HepG2 (cell line): Measurements from ENCODE around the gene AGPAT3. TPM values are rescaled to one million over a fixed set of nuclear protein-coding genes. Genes with fewer than 3 reads are reported as not detected.
A peak's percentile ranks its signal among the peaks of the same experiment; 100 is the strongest.

Source experiments
- ATAC-seq: fragments of 200-7000 bp; cut with Tn5 transposase; 3 replicates; pipeline ENCODE4 v1.9.1; 2020; ENCODE audit warnings: mild to moderate bottlenecking, moderate library complexity
- BruUV-seq: library from RNA; stranded (reverse); fragments of 400-500 nt; replicated peaks from 2 replicates; lab custom pipeline; 2021; lab: Mats Ljungman, UMichigan
- CTCF ChIA-PET: fragments of 300-600 bp; formaldehyde crosslinking; extraction: SDS; loops from one replicate; lab custom pipeline; 2021; ENCODE audit warnings: low total read pairs, inconsistent platforms, low intra/inter-chr PET ratio; lab: Yijun Ruan, JAX
- POLR2A ChIA-PET: fragments of 350-600 bp; sonication (Branson Sonifier 250); formaldehyde crosslinking; loops from one replicate; lab custom pipeline; 2020; ENCODE audit warnings: antibody characterized with exemption, inconsistent platforms; lab: Yijun Ruan, JAX
- DNase-seq: peaks from one replicate; pipeline ENCODE4 v3.0.0-alpha.2; 2015; ENCODE audit warnings: low spot score
- FAIRE-seq: peaks from 3 replicates; lab custom pipeline; 2011; peaks lifted over from hg19 to GRCh38; lab: Jason Lieb, UNC
- H2AFZ ChIP-seq: one replicate; pipeline ENCODE4 v1.6.1; 2011; ENCODE audit warnings: low read length, inconsistent platforms
- H3K27ac ChIP-seq: fragments of 300-600 bp; 3 replicates; pipeline ENCODE4 v1.8.0; 2011; ENCODE audit warnings: mixed run types, mild to moderate bottlenecking, mixed read lengths, low read length, inconsistent platforms; ENCODE audit not compliant: insufficient read depth; ENCODE audit errors: extremely low read length
- H3K27me3 ChIP-seq, 2 experiments: fragments of 200-600 bp in 1 of 2; 2 replicates in 1 of 2; 3 replicates in 1 of 2; pipeline versions ENCODE4 v1.6.0 to v1.8.0; 2011; ENCODE audit warnings: low read length in 2 of 2, mild to moderate bottlenecking in 2 of 2, moderate library complexity in 2 of 2, inconsistent platforms in 1 of 2; ENCODE audit not compliant: insufficient read depth in 2 of 2, control insufficient read depth in 1 of 2
- H3K36me3 ChIP-seq, 2 experiments: fragments of 200-600 bp in 1 of 2; replicated peaks in 1 of 2; 2 replicates in 1 of 2; 3 replicates in 1 of 2; pipeline versions ENCODE4 v1.5.1 to v1.8.0; 2011; ENCODE audit warnings: low read length in 2 of 2, inconsistent platforms in 1 of 2; ENCODE audit not compliant: insufficient read depth in 2 of 2, control insufficient read depth in 1 of 2
- H3K4me1 ChIP-seq: 2 replicates; pipeline ENCODE4 v1.5.1; 2012; ENCODE audit warnings: low read length, inconsistent platforms; ENCODE audit not compliant: insufficient read depth
- H3K4me2 ChIP-seq: 2 replicates; pipeline ENCODE4 v1.6.0; 2011; ENCODE audit warnings: low read depth, low read length, inconsistent platforms
- H3K4me3 ChIP-seq, 3 experiments: fragments of 200-600 bp in 1 of 3; sonication (generic), shearing (Covaris generic) in 1 of 3; replicated peaks in 1 of 3; 2 replicates each; pipeline ENCODE4 v1.5.1; 2011 to 2016; ENCODE audit warnings: low read length in 3 of 3, inconsistent platforms in 2 of 3, low read depth in 2 of 3, mild to moderate bottlenecking in 2 of 3, control low read depth in 1 of 3, mixed read lengths in 1 of 3; ENCODE audit not compliant: insufficient read depth in 1 of 3
- H3K79me2 ChIP-seq: one replicate; pipeline ENCODE4 v1.6.1; 2011; ENCODE audit warnings: low read length, inconsistent platforms; ENCODE audit not compliant: insufficient read depth
- H3K9ac ChIP-seq: 2 replicates; pipeline ENCODE4 v1.6.0; 2011; ENCODE audit warnings: mild to moderate bottlenecking, low read depth, low read length, inconsistent platforms; ENCODE audit not compliant: insufficient read depth
- H3K9me3 ChIP-seq: 2 replicates; pipeline ENCODE4 v1.5.1; 2012; ENCODE audit warnings: mild to moderate bottlenecking, low read length
- H4K20me1 ChIP-seq: 2 replicates; pipeline ENCODE4 v1.6.0; 2011; ENCODE audit warnings: inconsistent platforms, mild to moderate bottlenecking, low read length, moderate library complexity; ENCODE audit not compliant: insufficient read depth
- HNRNPL ChIP-seq: fragments of 200-400 bp; formaldehyde crosslinking; IDR thresholded peaks from 2 replicates; pipeline ENCODE4 v1.6.1; 2017; ENCODE audit warnings: mild to moderate bottlenecking, low read depth, low read length
- NFRKB ChIP-seq: fragments of 450-650 bp; IDR thresholded peaks from 2 replicates; pipeline ENCODE4 v1.6.1; 2017
- ZNF607 ChIP-seq: sonication (generic); formaldehyde crosslinking; IDR thresholded peaks from 2 replicates; pipeline ENCODE4 v1.5.1; 2020; ENCODE audit warnings: missing genetic modification reagents, mild to moderate bottlenecking, borderline replicate concordance
- WGBS: methylation state at CpG from one replicate; pipeline ENCODE4 v1.1.6; 2017; ENCODE audit warnings: low lambda C conversion rate; 5-methylcytosine and 5-hydroxymethylcytosine counted together
- in situ Hi-C: cut with HindIII; loops from 2 replicates; pipeline ENCODE4 v1.10.0; 2017; ENCODE audit warnings: low pct_unique_long_range_greater_than_20kb; ENCODE audit not compliant: extremely low pct_ligation_motif_present
- intact Hi-C: fragments of 100-400 bp; cut with micrococcal nuclease; formaldehyde crosslinking; loops from one replicate; pipeline ENCODE4 v1.10.0; 2022; ENCODE audit not compliant: unreplicated experiment
- polyA plus RNA-seq, 8 experiments: library from polyadenylated mRNA; depleted of rRNA in 3 of 8; stranded (reverse) in 7 of 8; unstranded in 1 of 8; fragments of >200 nt; fragmentation: Illumina TruSeq in 4 of 8; extraction: Trizol in 4 of 8; gene quantifications; 2 replicates each; pipeline versions ENCODE4 v1.2.1 to v1.2.3, GENCODE V29; 2011 to 2016; ENCODE audit warnings: low read depth in 4 of 8, missing spikeins in 1 of 8, mixed read lengths in 1 of 8; ENCODE audit not compliant: insufficient read depth in 1 of 8
- total RNA-seq, 5 experiments: library from RNA; depleted of rRNA; stranded (reverse); fragments of >200 nt; fragmentation: Illumina TruSeq; extraction: Trizol; gene quantifications; 2 replicates each; pipeline ENCODE4 v1.2.3, GENCODE V29; 2016; ENCODE audit warnings: low read depth in 1 of 5
- TF ChIP-seq, protein P1 (sequence below): sonication (generic); formaldehyde crosslinking; IDR thresholded peaks from 2 replicates; pipeline ENCODE4 v1.8.0; 2022; ENCODE audit warnings: mild to moderate bottlenecking, missing genetic modification reagents, moderate library complexity
- TF ChIP-seq, protein P2 (sequence below): sonication (generic); formaldehyde crosslinking; IDR thresholded peaks from 2 replicates; pipeline ENCODE4 v1.5.1; 2020; ENCODE audit warnings: missing genetic modification reagents, mild to moderate bottlenecking, borderline replicate concordance
- TF ChIP-seq, protein P3 (sequence below): sonication (generic); formaldehyde crosslinking; IDR thresholded peaks from 2 replicates; pipeline ENCODE4 v1.4.0; 2020; ENCODE audit warnings: missing genetic modification reagents, mild to moderate bottlenecking, borderline replicate concordance
- TF ChIP-seq, protein P4 (sequence below): fragments of 450-650 bp; IDR thresholded peaks from 2 replicates; pipeline ENCODE4 v1.6.1; 2016
- TF ChIP-seq, protein P5 (sequence below): sonication (generic); formaldehyde crosslinking; IDR thresholded peaks from 2 replicates; pipeline ENCODE4 v1.9.0; 2021; ENCODE audit warnings: mild to moderate bottlenecking, missing genetic modification reagents

Gene AGPAT3
- total and polyA plus RNA-seq, 2 of the 13 experiments (the other 11 are each of a cell fraction or from before 2014, with no cell fraction given): 32.2 to 54.4 TPM

DNA sequence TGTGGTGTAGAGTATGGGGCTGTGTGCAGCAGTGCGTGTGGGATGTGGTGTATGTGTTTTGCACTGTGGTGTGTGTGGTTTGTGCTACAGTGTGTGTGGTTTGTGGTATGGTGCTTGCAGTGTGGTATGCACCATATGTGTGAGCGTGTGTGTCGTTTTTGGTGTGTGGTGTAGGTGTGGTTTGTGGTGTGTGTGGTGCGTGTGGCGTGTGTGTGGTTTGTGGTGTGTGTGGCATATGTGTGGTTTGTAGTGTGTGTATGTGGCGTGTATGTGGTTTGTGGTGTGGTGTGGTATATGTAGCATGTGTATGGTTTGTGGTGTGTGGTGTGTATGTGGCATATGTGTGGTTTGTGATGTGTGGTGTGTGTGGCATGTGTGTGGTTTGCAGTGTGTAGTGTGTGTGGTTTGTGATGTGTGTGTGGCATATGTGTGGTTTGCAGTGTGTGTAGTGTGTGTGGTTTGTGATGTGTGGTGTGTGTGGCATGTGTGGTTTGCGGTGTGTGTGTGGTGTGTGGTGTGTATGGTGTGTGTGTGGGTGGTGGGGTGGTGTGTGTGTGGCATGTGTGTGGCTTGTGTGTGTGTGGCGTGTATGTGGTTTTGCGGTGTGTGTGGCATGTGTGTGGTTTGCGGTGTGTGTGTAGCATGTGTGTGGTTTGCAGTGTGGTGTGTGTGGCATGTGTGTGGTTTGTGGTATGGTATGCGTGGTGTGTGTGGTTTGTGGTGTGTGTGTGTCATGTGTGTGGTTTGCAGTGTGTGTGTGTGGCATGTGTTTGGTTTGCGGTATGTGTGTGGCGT lies 93.5 kb downstream of the AGPAT3 start (continued):
- TF ChIP-seq, protein P1, sequence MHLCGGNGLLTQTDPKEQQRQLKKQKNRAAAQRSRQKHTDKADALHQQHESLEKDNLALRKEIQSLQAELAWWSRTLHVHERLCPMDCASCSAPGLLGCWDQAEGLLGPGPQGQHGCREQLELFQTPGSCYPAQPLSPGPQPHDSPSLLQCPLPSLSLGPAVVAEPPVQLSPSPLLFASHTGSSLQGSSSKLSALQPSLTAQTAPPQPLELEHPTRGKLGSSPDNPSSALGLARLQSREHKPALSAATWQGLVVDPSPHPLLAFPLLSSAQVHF (CRISPR knock-in tag): no peak
- TF ChIP-seq, protein P2, sequence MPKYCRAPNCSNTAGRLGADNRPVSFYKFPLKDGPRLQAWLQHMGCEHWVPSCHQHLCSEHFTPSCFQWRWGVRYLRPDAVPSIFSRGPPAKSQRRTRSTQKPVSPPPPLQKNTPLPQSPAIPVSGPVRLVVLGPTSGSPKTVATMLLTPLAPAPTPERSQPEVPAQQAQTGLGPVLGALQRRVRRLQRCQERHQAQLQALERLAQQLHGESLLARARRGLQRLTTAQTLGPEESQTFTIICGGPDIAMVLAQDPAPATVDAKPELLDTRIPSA: no peak
- TF ChIP-seq, protein P3, sequence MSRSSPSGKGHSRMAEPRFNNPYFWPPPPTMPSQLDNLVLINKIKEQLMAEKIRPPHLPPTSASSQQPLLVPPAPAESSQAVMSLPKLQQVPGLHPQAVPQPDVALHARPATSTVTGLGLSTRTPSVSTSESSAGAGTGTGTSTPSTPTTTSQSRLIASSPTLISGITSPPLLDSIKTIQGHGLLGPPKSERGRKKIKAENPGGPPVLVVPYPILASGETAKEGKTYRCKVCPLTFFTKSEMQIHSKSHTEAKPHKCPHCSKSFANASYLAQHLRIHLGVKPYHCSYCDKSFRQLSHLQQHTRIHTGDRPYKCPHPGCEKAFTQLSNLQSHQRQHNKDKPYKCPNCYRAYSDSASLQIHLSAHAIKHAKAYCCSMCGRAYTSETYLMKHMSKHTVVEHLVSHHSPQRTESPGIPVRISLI: no peak
- no peak for TF ChIP-seq NFRKB

DNA sequence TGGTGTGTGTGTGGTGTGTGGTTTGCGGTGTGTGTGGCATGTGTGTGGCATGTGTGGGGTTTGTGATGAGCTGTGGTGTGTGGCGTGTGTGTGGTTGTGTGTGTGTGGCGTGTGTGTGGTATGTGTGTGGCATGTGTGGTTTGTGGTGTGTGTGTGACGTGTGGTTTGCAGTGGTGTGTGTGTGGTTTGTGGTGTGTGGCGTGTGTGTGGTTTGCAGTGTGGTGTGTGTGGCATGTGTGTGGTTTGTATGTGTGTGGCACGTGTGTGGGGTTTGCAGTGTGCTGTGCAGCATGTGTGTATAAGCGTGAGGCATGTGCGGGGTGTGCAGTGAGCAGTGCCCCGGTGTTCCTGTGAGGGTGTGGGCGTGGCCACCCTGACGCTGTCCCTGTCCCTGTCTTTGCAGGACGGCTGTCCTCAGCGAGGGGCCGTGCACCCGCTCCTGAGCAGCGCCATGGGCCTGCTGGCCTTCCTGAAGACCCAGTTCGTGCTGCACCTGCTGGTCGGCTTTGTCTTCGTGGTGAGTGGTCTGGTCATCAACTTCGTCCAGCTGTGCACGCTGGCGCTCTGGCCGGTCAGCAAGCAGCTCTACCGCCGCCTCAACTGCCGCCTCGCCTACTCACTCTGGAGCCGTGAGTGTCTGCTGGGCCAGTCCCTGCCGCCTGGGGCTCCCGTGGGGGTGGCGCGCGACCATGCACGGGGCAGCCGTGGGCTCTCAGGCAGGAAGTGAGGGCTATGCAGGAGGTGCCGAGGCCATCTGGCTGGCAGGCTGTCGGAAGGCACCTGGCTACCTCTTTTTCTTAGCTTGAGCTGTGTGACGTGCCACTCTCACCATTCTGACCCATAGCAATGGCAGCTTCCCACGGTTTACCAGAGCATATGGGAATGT lies 94.5 kb downstream of the AGPAT3 start:
- H3K4me1 ChIP-seq: no peaks in the 10 kb centered on the region; the same call in 1 of the 2 replicates
- ChIA-PET CTCF (no interaction called here), POLR2A (interaction anchor here (0.6 kb wide), 1 partner anchor 67 kb away, joined by 3 read pairs; no protein-coding TSS in a partner anchor)
- FAIRE-seq (no peak), ATAC-seq (no peak; the same call in 1 of the 3 replicates), DNase-seq (no peak)
- H3K9ac ChIP-seq: no peak overlapping the region
- in situ Hi-C loops: no loop called here
- no peaks in the 10 kb centered on the region for H3K9me3 ChIP-seq
- intact Hi-C loops: no loop called here
- no peak overlapping the region for H3K4me2 ChIP-seq
- H3K27me3 ChIP-seq: no peaks in the 10 kb centered on the region
- no peak overlapping the region for H2AFZ ChIP-seq
- BruUV-seq: no TSS peak
- H3K4me3 ChIP-seq: no peak overlapping the region
- H3K79me2 ChIP-seq: no peaks in the 10 kb centered on the region
- 93% methylated on average over 19 of the region's 39 CpGs for WGBS
- peaks cover 12 to 25% of the 10 kb centered on the region in 2 experiments; a peak in 4 of 5 replicates for H3K36me3 ChIP-seq
- no peak overlapping the region for H3K27ac ChIP-seq
- H4K20me1 ChIP-seq: no peaks in the 10 kb centered on the region
- TF ChIP-seq HNRNPL: peak; percentile 62; the same call in 1 of the 2 replicates
- no peak for TF ChIP-seq ZNF607 (CRISPR knock-in tag)
- TF ChIP-seq, protein P4, sequence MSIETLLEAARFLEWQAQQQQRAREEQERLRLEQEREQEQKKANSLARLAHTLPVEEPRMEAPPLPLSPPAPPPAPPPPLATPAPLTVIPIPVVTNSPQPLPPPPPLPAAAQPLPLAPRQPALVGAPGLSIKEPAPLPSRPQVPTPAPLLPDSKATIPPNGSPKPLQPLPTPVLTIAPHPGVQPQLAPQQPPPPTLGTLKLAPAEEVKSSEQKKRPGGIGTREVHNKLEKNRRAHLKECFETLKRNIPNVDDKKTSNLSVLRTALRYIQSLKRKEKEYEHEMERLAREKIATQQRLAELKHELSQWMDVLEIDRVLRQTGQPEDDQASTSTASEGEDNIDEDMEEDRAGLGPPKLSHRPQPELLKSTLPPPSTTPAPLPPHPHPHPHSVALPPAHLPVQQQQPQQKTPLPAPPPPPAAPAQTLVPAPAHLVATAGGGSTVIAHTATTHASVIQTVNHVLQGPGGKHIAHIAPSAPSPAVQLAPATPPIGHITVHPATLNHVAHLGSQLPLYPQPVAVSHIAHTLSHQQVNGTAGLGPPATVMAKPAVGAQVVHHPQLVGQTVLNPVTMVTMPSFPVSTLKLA: peak; percentile 80
- TF ChIP-seq, protein P5, sequence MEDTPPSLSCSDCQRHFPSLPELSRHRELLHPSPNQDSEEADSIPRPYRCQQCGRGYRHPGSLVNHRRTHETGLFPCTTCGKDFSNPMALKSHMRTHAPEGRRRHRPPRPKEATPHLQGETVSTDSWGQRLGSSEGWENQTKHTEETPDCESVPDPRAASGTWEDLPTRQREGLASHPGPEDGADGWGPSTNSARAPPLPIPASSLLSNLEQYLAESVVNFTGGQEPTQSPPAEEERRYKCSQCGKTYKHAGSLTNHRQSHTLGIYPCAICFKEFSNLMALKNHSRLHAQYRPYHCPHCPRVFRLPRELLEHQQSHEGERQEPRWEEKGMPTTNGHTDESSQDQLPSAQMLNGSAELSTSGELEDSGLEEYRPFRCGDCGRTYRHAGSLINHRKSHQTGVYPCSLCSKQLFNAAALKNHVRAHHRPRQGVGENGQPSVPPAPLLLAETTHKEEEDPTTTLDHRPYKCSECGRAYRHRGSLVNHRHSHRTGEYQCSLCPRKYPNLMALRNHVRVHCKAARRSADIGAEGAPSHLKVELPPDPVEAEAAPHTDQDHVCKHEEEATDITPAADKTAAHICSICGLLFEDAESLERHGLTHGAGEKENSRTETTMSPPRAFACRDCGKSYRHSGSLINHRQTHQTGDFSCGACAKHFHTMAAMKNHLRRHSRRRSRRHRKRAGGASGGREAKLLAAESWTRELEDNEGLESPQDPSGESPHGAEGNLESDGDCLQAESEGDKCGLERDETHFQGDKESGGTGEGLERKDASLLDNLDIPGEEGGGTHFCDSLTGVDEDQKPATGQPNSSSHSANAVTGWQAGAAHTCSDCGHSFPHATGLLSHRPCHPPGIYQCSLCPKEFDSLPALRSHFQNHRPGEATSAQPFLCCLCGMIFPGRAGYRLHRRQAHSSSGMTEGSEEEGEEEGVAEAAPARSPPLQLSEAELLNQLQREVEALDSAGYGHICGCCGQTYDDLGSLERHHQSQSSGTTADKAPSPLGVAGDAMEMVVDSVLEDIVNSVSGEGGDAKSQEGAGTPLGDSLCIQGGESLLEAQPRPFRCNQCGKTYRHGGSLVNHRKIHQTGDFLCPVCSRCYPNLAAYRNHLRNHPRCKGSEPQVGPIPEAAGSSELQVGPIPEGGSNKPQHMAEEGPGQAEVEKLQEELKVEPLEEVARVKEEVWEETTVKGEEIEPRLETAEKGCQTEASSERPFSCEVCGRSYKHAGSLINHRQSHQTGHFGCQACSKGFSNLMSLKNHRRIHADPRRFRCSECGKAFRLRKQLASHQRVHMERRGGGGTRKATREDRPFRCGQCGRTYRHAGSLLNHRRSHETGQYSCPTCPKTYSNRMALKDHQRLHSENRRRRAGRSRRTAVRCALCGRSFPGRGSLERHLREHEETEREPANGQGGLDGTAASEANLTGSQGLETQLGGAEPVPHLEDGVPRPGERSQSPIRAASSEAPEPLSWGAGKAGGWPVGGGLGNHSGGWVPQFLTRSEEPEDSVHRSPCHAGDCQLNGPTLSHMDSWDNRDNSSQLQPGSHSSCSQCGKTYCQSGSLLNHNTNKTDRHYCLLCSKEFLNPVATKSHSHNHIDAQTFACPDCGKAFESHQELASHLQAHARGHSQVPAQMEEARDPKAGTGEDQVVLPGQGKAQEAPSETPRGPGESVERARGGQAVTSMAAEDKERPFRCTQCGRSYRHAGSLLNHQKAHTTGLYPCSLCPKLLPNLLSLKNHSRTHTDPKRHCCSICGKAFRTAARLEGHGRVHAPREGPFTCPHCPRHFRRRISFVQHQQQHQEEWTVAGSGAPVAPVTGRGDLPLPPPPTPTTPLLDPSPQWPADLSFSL: peak; percentile 71; the same call in 1 of the 2 replicates
